ENCODE measurements around the gene CPT1A. TPM values are rescaled to one million over a fixed set of nuclear protein-coding genes. Genes with fewer than 3 reads are reported as not detected.
"Not testable (repeated sequence)": the region's sequence is repeated elsewhere in the genome, so short reads cannot be mapped to it uniquely, and the experiment has no call there.

CPT1A gene
- total and polyA plus RNA-seq, 3 donors from 2014 or later, result 39.2 to 58.5 (median 49.1) TPM

- H3K27me3 ChIP-seq, result no peaks in the 10 kb centered on the region
- no peak for DNase-seq
- H3K36me3 ChIP-seq (ENCODE audit: low read depth, missing control alignments), result no peaks in the 10 kb centered on the region
- TF ChIP-seq CTCF (IDR thresholded peaks at IDR 0.05) (no peak), POLR2A (IDR thresholded peaks at IDR 0.05) (no peak)
- no peak overlapping the region for H3K27ac ChIP-seq
- H3K4me3 ChIP-seq, result no peak overlapping the region
- 64 to 77% methylated on average over 6 of the region's 6 CpGs for WGBS, 2 donors
- intact Hi-C loops (cut with DNase I; ENCODE audit: low total_unique reads), result no loop called here
- no peaks in the 10 kb centered on the region for H3K9me3 ChIP-seq
- peaks cover 2% of the 10 kb centered on the region for H3K4me1 ChIP-seq
These were observed 20.7 kb upstream of the CPT1A start for GRCh38 chr11:68862421-68862820.

GRCh38 chr11:68859123-68859522 lies 17.4 kb upstream of the CPT1A start:
- Histone ChIP-seq H3K4me3 (no peak overlapping the region), H3K27me3 (no peaks in the 10 kb centered on the region), H3K27ac (no peak overlapping the region), H3K9me3 (no peaks in the 10 kb centered on the region), H3K4me1 (peaks cover 12% of the 10 kb centered on the region), H3K36me3 (ENCODE audit: low read depth, missing control alignments) (no peaks in the 10 kb centered on the region)
- DNase-seq, result no peak
- TF ChIP-seq CTCF (IDR thresholded peaks at IDR 0.05), result no peak
- TF ChIP-seq POLR2A (IDR thresholded peaks at IDR 0.05), result no peak
- intact Hi-C loops (cut with DNase I; ENCODE audit: low total_unique reads), result no loop called here
- 84 to 89% methylated on average over 8 of the region's 8 CpGs for WGBS, 2 donors

GRCh38 chr11:68857037-68857586 lies 15.4 kb upstream of the CPT1A start:
- Histone ChIP-seq H3K36me3 (ENCODE audit: low read depth, missing control alignments) (no peaks in the 10 kb centered on the region), H3K9me3 (no peaks in the 10 kb centered on the region), H3K4me3 (no peak overlapping the region), H3K4me1 (peaks cover 12% of the 10 kb centered on the region), H3K27me3 (no peaks in the 10 kb centered on the region), H3K27ac (no peak overlapping the region)
- 75 to 77% methylated on average over 8 of the region's 8 CpGs for WGBS, 2 donors
- intact Hi-C loops (cut with DNase I; ENCODE audit: low total_unique reads), result no loop called here
- TF ChIP-seq CTCF (IDR thresholded peaks at IDR 0.05) (no peak), POLR2A (IDR thresholded peaks at IDR 0.05) (no peak)
- no peak for DNase-seq

- 66 to 71% methylated on average over 21 of the region's 21 CpGs for WGBS, 2 donors
- H3K27ac ChIP-seq; H3K4me3 ChIP-seq; H3K36me3 ChIP-seq (ENCODE audit: low read depth, missing control alignments); intact Hi-C loops (cut with DNase I; ENCODE audit: low total_unique reads); DNase-seq; H3K27me3 ChIP-seq; H3K9me3 ChIP-seq: not testable (repeated sequence)
- peaks cover 12% of the 10 kb centered on the region for H3K4me1 ChIP-seq
These were observed 14.8 kb upstream of the CPT1A start for GRCh38 chr11:68856425-68857030.

- no peaks in the 10 kb centered on the region for H3K9me3 ChIP-seq
- H3K4me3 ChIP-seq, result peak overlapping the region; percentile 55 to 64
- DNase-seq, result peak; percentile 44
- WGBS, 2 donors, result 4 to 11% methylated on average over 11 to 38 of the region's 62 CpGs
- TF ChIP-seq POLR2A (IDR thresholded peaks at IDR 0.05) (no peak), CTCF (IDR thresholded peaks at IDR 0.05) (no peak)
- peak overlapping the region; percentile 28 to 50 for H3K27ac ChIP-seq
- no peaks in the 10 kb centered on the region for H3K27me3 ChIP-seq
- H3K4me1 ChIP-seq, result peaks cover 12% of the 10 kb centered on the region
- intact Hi-C loops (cut with DNase I; ENCODE audit: low total_unique reads), result no loop called here
- H3K36me3 ChIP-seq (ENCODE audit: low read depth, missing control alignments), result no peaks in the 10 kb centered on the region
These were observed 13.7 kb upstream of the CPT1A start for GRCh38 chr11:68855205-68855981.

Measured in testis (tissue), 3 donors.